SJSA1 (cell line): ENCODE data around the gene ZBTB7C. TPM values are rescaled to one million over a fixed set of nuclear protein-coding genes. Genes with fewer than 3 reads are reported as not detected.

ENCODE experiments used
- DNase-seq, 2 experiments: peaks; one replicate each; pipeline ENCODE4 v3.0.0-alpha.2; 2015 to 2020; ENCODE audit warnings: low spot score in 2 of 2, low read depth in 1 of 2
- H3K27ac ChIP-seq: fragments of 250-450 bp; sonication (Bioruptor Pico); 2 replicates; pipeline ENCODE4 v1.5.1; 2020; ENCODE audit warnings: mild to moderate bottlenecking, moderate library complexity
- H3K27me3 ChIP-seq: fragments of 250-450 bp; sonication (Bioruptor Pico); replicated peaks from 2 replicates; pipeline ENCODE4 v1.5.1; 2020; ENCODE audit warnings: mild to moderate bottlenecking, moderate library complexity
- H3K36me3 ChIP-seq: fragments of 250-450 bp; sonication (Bioruptor Pico); 2 replicates; pipeline ENCODE4 v1.5.1; 2020; ENCODE audit warnings: mild to moderate bottlenecking
- H3K4me1 ChIP-seq: fragments of 250-450 bp; sonication (Bioruptor Pico); replicated peaks from 2 replicates; pipeline ENCODE4 v1.6.1; 2021; ENCODE audit warnings: mild to moderate bottlenecking
- H3K4me3 ChIP-seq: fragments of 250-450 bp; sonication (Bioruptor Pico); 2 replicates; pipeline ENCODE4 v1.5.1; 2020; ENCODE audit warnings: mild to moderate bottlenecking
- H3K9me3 ChIP-seq: fragments of 250-450 bp; sonication (Bioruptor Pico); replicated peaks from 2 replicates; pipeline ENCODE4 v1.5.1; 2020; ENCODE audit warnings: mild to moderate bottlenecking
- total RNA-seq: library from RNA; depleted of rRNA; stranded (reverse); fragments of >200 nt; shearing (Covaris generic); gene quantifications from 2 replicates; pipeline ENCODE4 v1.2.3, GENCODE V29; 2014

Gene ZBTB7C
- total RNA-seq, 1 experiment from 2014 or later = 0.50 TPM

- DNase-seq = no peak
- Histone ChIP-seq H3K4me1 (peaks cover 19% of the 10 kb centered on the region), H3K27ac (no peak overlapping the region), H3K36me3 (no peaks in the 10 kb centered on the region), H3K4me3 (no peak overlapping the region), H3K9me3 (no peaks in the 10 kb centered on the region), H3K27me3 (no peaks in the 10 kb centered on the region)
These were observed 398.9 kb downstream of the ZBTB7C start for GRCh38 chr18:48010264-48010663.

- peaks cover 21% of the 10 kb centered on the region for H3K4me1 ChIP-seq
- DNase-seq = no peak
- no peaks in the 10 kb centered on the region for H3K36me3 ChIP-seq
- H3K4me3 ChIP-seq = no peak overlapping the region
- no peak overlapping the region for H3K27ac ChIP-seq
- H3K27me3 ChIP-seq = no peaks in the 10 kb centered on the region
- H3K9me3 ChIP-seq = no peaks in the 10 kb centered on the region
These were observed 400.0 kb downstream of the ZBTB7C start for GRCh38 chr18:48009116-48009745.

DNA sequence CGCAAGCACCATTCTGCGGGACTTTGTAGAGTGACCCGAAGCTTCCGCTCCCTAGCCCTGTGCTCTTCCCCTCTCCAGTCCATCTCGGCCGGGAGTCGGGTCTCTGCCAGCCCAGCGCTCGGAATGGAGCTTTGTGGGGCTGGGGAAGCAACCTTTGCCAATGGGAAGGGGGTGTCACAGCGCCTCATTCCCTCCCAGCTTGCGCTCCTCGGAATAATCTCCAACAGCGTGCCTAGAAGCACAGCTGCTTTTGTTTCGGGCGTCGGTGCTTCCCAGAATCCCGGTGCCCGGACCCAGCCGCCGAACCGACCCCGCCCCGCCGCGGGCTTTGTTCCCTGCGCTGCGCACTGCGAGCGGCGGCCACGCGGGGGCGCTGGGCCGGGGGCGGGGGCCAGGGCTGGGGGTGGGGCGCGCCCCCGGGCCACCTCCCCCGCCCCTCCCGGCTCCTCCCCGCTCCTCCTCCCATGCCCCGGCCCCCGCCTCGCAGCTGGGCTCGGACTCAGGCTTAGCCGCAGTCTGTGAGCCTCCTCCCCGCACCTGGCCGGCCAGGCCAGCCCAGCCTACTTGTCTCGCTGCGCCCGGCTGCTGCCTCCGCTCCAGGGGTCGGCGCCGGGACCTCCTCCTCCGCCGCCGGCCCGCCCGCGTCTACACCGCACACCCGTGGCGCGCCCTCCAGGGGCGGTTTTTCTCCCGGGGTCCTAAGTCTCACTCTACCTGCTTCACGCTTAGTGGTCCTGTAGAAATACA is 401.1 kb downstream of the ZBTB7C start:
- peak; percentile 57 to 70 for DNase-seq

DNA sequence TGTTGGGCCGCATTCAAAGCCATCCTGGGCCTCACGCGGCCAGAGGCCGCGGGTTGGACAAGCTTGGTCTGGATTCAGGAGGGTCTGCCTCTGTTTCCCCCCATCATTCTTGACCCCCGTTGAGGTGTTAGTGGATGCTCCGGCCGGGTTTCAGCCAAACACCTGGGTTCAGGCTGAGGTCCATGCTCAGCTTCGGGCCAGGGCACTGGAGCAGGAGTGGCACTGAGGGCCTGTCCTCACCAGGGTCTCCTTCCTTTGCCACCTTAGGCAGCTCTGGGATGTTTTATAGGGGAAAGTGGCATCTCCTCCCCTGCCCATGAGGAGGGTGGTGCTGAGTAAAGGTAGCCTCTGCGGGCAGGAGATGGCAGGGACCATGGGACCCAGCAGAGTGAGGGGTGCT is 401.8 kb downstream of the ZBTB7C start:
- peaks cover 29% of the 10 kb centered on the region for H3K4me1 ChIP-seq
- no peaks in the 10 kb centered on the region for H3K27me3 ChIP-seq
- H3K36me3 ChIP-seq = no peaks in the 10 kb centered on the region
- no peak overlapping the region for H3K27ac ChIP-seq
- DNase-seq = no peak
- no peak overlapping the region; the same call in 1 of the 2 replicates for H3K4me3 ChIP-seq
- H3K9me3 ChIP-seq = no peaks in the 10 kb centered on the region

More for the DNA sequence above, 401.1 kb downstream of the ZBTB7C start:
- Histone ChIP-seq H3K9me3 (no peaks in the 10 kb centered on the region), H3K27ac (peak overlapping the region; percentile 45; the same call in 1 of the 2 replicates), H3K36me3 (no peaks in the 10 kb centered on the region), H3K4me3 (peak overlapping the region; percentile 42), H3K27me3 (no peaks in the 10 kb centered on the region), H3K4me1 (peaks cover 26% of the 10 kb centered on the region)

- H3K36me3 ChIP-seq = no peaks in the 10 kb centered on the region
- peaks cover 29% of the 10 kb centered on the region for H3K4me1 ChIP-seq
- no peak for DNase-seq
- no peaks in the 10 kb centered on the region for H3K27me3 ChIP-seq
- no peak overlapping the region for H3K4me3 ChIP-seq
- H3K9me3 ChIP-seq = no peaks in the 10 kb centered on the region
- no peak overlapping the region for H3K27ac ChIP-seq
These were observed 402.6 kb downstream of the ZBTB7C start for GRCh38 chr18:48006415-48007175.

DNA sequence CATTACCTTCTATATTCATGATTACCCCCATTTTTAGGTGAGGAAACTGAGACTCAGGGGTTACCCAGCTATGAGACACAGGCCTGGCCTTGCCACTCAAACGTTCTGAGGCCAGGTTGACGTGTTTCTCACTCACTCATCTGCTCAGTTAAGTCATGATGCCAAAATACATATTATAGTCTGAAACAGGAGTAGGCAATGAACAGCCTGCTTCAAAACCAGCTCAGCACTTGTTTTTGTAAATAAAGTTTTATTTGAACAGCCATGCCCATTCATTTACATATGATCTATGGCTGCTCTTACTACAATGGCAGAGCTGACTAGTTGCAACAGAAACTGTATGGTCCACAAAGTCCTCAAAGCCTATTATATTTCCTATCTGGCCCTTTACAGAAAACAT is 404.6 kb downstream of the ZBTB7C start:
- Histone ChIP-seq H3K9me3 (no peaks in the 10 kb centered on the region), H3K27ac (no peak overlapping the region), H3K4me1 (peaks cover 29% of the 10 kb centered on the region), H3K4me3 (no peak overlapping the region), H3K27me3 (no peaks in the 10 kb centered on the region), H3K36me3 (no peaks in the 10 kb centered on the region)
- DNase-seq = no peak

DNA sequence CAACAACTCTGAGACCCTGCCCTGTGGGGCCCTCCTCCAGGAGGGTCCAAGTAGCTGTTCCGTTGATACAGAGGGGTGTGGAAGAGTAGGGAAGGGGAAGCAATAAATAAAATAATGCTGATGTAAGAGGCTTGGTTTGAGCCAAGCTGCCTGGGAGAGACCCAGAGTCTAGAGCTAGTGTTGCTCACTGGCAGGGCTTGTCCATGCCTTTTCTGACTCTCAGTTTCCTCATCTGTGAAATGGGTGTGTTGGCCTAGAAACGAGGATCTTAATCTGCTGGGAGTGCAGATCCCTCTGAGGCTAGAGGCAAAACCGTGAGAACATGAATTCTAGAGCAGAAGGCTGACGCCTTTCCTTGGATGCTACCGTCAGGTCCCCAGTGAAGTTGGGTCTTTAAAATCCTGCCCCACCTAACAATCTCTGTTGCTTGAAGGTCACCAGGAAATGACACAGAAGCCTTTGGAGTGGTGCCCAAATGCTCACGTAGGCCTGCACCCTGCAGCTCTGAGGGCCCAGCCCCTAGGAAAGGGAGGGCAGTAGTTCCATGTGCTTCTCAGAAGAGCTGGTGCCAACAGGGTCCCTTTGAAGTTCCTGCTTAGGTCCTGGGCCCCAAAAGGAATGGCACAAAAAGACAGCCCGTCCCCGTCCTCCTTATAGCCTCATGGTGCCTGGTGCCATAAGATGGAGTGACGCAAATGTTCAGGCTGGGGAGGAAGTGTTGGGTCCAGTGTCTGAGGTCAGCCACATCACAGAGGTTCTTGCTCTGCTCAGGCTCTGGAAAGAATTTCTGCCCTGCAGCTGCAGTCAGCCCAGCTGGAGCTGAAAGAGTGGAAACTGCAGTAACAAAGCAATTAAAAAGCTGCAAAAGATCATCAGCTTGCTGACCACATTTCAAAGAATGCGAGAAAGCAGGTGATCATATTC is 405.5 kb downstream of the ZBTB7C start:
- peak overlapping the region; percentile 74 for H3K27ac ChIP-seq
- DNase-seq = peak in 1 of 2 experiments; percentile 45
- H3K27me3 ChIP-seq = no peaks in the 10 kb centered on the region
- no peaks in the 10 kb centered on the region for H3K36me3 ChIP-seq
- no peak overlapping the region for H3K4me3 ChIP-seq
- peaks cover 29% of the 10 kb centered on the region for H3K4me1 ChIP-seq
- H3K9me3 ChIP-seq = no peaks in the 10 kb centered on the region

GRCh38 chr18:48002933-48003365 is 406.2 kb downstream of the ZBTB7C start:
- Histone ChIP-seq H3K27me3 (no peaks in the 10 kb centered on the region), H3K4me3 (no peak overlapping the region), H3K9me3 (no peaks in the 10 kb centered on the region), H3K27ac (peak overlapping the region; percentile 74), H3K4me1 (peaks cover 28% of the 10 kb centered on the region), H3K36me3 (no peaks in the 10 kb centered on the region)
- DNase-seq = peak; percentile 90 to 92

- Histone ChIP-seq H3K36me3 (no peaks in the 10 kb centered on the region), H3K27me3 (no peaks in the 10 kb centered on the region), H3K27ac (no peak overlapping the region), H3K4me1 (peaks cover 22% of the 10 kb centered on the region), H3K4me3 (no peak overlapping the region), H3K9me3 (peaks cover 4% of the 10 kb centered on the region; the same call in 1 of the 2 replicates)
- DNase-seq = no peak
These were observed 408.5 kb downstream of the ZBTB7C start for GRCh38 chr18:48000701-48001100.

GRCh38 chr18:47999801-48000248 is 409.4 kb downstream of the ZBTB7C start:
- peaks cover 22% of the 10 kb centered on the region for H3K4me1 ChIP-seq
- H3K27me3 ChIP-seq = no peaks in the 10 kb centered on the region
- DNase-seq = no peak

DNA sequence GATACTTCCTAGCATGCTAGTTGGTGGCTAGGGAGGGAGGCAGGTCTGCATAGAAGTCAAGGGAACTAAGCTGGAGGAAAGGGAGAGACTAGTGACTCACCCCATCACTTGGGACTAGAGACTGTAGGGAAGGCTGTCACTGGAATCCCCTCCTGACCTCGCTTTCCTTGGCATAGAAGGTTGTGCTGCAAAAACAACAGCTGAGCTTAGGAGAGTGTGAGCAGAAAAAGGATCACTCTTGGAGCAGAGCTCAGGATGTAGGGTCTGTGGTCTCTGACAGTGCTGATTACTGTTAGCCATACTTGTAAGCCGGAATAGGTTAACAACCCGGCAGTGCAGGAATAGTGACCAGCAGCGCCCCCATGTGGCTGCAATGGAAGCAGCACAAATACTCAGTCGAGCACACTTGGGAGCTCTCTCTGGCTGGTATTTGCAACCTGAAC is 411.8 kb downstream of the ZBTB7C start:
- no peak for DNase-seq
- peaks cover 1% of the 10 kb centered on the region for H3K4me1 ChIP-seq
- H3K36me3 ChIP-seq = no peaks in the 10 kb centered on the region
- H3K27ac ChIP-seq = no peak overlapping the region
- H3K4me3 ChIP-seq = no peak overlapping the region
- H3K9me3 ChIP-seq = peaks cover 4% of the 10 kb centered on the region; the same call in 1 of the 2 replicates
- H3K27me3 ChIP-seq = no peaks in the 10 kb centered on the region

More at GRCh38 chr18:47999801-48000248, 409.4 kb downstream of the ZBTB7C start:
- Histone ChIP-seq H3K27ac (no peak overlapping the region), H3K9me3 (peaks cover 4% of the 10 kb centered on the region; the same call in 1 of the 2 replicates), H3K4me3 (no peak overlapping the region), H3K36me3 (no peaks in the 10 kb centered on the region)

GRCh38 chr18:47996091-47996541 is 413.1 kb downstream of the ZBTB7C start:
- no peak overlapping the region for H3K27ac ChIP-seq
- H3K9me3 ChIP-seq = peaks cover 4% of the 10 kb centered on the region; the same call in 1 of the 2 replicates
- H3K27me3 ChIP-seq = no peaks in the 10 kb centered on the region
- H3K36me3 ChIP-seq = no peaks in the 10 kb centered on the region
- H3K4me3 ChIP-seq = no peak overlapping the region
- H3K4me1 ChIP-seq = no peaks in the 10 kb centered on the region
- DNase-seq = no peak

DNA sequence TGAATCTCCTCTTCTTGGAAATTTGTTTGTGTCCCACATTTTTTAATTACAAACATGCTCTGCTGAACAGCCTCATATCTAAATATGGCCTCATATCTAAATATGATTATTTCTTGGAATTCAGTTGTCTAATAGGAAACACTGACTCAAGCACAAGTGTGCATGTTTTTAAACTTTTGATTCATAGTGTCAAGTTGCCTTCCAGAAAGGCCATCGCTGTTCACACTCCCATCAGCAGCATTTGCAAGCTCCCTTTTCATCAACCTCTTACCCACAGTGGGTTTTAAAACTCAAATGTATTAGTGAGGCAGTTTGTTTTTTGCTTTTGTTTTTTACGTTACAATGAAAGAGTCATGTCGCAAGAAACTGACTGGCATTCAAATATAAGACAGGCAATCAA is 413.5 kb downstream of the ZBTB7C start:
- Histone ChIP-seq H3K27ac (no peak overlapping the region), H3K27me3 (no peaks in the 10 kb centered on the region), H3K4me1 (no peaks in the 10 kb centered on the region), H3K36me3 (no peaks in the 10 kb centered on the region), H3K4me3 (no peak overlapping the region), H3K9me3 (peaks cover 4% of the 10 kb centered on the region; the same call in 1 of the 2 replicates)
- no peak for DNase-seq
